ENCODE measurements around the gene CTXN3.

- TF ChIP-seq CTCF (IDR thresholded peaks at IDR 0.05) (no peak), POLR2A (IDR thresholded peaks at IDR 0.05) (no peak)
Observed at GRCh38 chr5:127673117-127673800, 24.4 kb downstream of the CTXN3 start.
